ENCODE results near the gene LYRM1.

GRCh38 chr16:20871258-20871657 is 29.3 kb upstream of the LYRM1 start:
- TF ChIP-seq HCFC1 (IDR thresholded peaks at IDR 0.05; ENCODE audit: low read length) = no peak
- no peak for TF ChIP-seq EZH2 (IDR thresholded peaks at IDR 0.05; ENCODE audit: borderline replicate concordance, control insufficient read depth, low read depth, low read length)
- TF ChIP-seq CTCF (IDR thresholded peaks at IDR 0.05 in 2 of 3, conservative IDR thresholded peaks at IDR 0.05 in 1 of 3; ENCODE audit: control insufficient read depth in 2 of 3, extremely low read depth in 1 of 3, insufficient read depth in 1 of 3, low read depth in 3 of 3, low read length in 3 of 3) = no peak
- TF ChIP-seq CBX5 (IDR thresholded peaks at IDR 0.05; ENCODE audit: low read depth) = no peak
- TF ChIP-seq MXI1 (IDR thresholded peaks at IDR 0.05; ENCODE audit: low read depth, low read length) = no peak
- TF ChIP-seq SRF (IDR thresholded peaks at IDR 0.05; ENCODE audit: low read depth in 2 of 2, low read length in 2 of 2) = no peak
- no peak for TF ChIP-seq ATF3 (IDR thresholded peaks at IDR 0.05; ENCODE audit: borderline replicate concordance, extremely low read depth, low read depth, low read length)
- no peak for TF ChIP-seq ELK1 (IDR thresholded peaks at IDR 0.05; ENCODE audit: low read depth, low read length)
- TF ChIP-seq NR2C2 (IDR thresholded peaks at IDR 0.05; ENCODE audit: borderline replicate concordance, control insufficient read depth, insufficient read length, low read depth) = no peak
- TF ChIP-seq TCF7 (IDR thresholded peaks at IDR 0.05; ENCODE audit: borderline replicate concordance) = no peak
- no peak for TF ChIP-seq PBX3 (IDR thresholded peaks at IDR 0.05; ENCODE audit: insufficient replicate concordance, low read depth, low read length)
- no peak for TF ChIP-seq ZNF207 (IDR thresholded peaks at IDR 0.05; ENCODE audit: borderline replicate concordance)
- no peak for TF ChIP-seq RFX5 (IDR thresholded peaks at IDR 0.05; ENCODE audit: low read depth, low read length)

Measured in GM12878 (cell line).